ENCODE results near the gene HHAT.

GRCh38 chr1:210698661-210699060 is 370.0 kb downstream of the HHAT start:
- TF ChIP-seq CTCF (IDR thresholded peaks at IDR 0.05) (no peak), POLR2A (IDR thresholded peaks at IDR 0.05) (no peak)

All from testis (tissue), 2 donors.